Activated naive CD8-positive, alpha-beta T cell treated with anti-CD3 and anti-CD28 coated beads, Interleukin-2, amount 10 ng/mL, durations not matched to agents 7 days and 5 days (primary cell): ENCODE measurements around the gene FAM98B. TPM values are rescaled to one million over a fixed set of nuclear protein-coding genes. Genes with fewer than 3 reads are reported as not detected.
"Not testable (repeated sequence)": the region's sequence is repeated elsewhere in the genome, so short reads cannot be mapped to it uniquely, and the experiment has no call there.

ENCODE experiments used
- ATAC-seq: fragments of 150-1000 bp; cut with Tn5 transposase; one replicate; pipeline ENCODE4 v1.10.0; 2021; ENCODE audit warnings: low read depth, moderate library complexity
- POLR2A ChIA-PET: fragments of 350-600 bp; sonication (Branson Sonifier 250); formaldehyde crosslinking; loops from one replicate; lab custom pipeline; 2021; ENCODE audit warnings: antibody characterized with exemption; lab: Charles Lee
- DNase-seq: peaks from one replicate; pipeline ENCODE4 v3.0.0; 2021
- H3K27ac Mint-ChIP-seq: one replicate; pipeline ENCODE4 v1.8.0; 2022; ENCODE audit warnings: mild to moderate bottlenecking, mixed read lengths
- H3K27me3 Mint-ChIP-seq: one replicate; pipeline ENCODE4 v1.8.0; 2022; ENCODE audit warnings: mild to moderate bottlenecking, moderate library complexity, mixed read lengths
- H3K36me3 Mint-ChIP-seq: one replicate; pipeline ENCODE4 v1.8.0; 2021; ENCODE audit warnings: mild to moderate bottlenecking, mixed read lengths
- H3K4me1 Mint-ChIP-seq: one replicate; pipeline ENCODE4 v1.8.0; 2021; ENCODE audit warnings: mixed read lengths
- H3K4me3 Mint-ChIP-seq: one replicate; pipeline ENCODE4 v1.8.0; 2022; ENCODE audit warnings: mild to moderate bottlenecking, moderate library complexity, mixed read lengths
- H3K9me3 Mint-ChIP-seq: one replicate; pipeline ENCODE4 v1.8.0; 2021; ENCODE audit warnings: mixed read lengths
- total RNA-seq, 2 experiments: library from RNA; stranded (reverse); gene quantifications; one replicate each; pipeline ENCODE4 v1.2.3, GENCODE V29; 2021

The FAM98B gene
- 10 to 100 TPM; 24.1 to 34.6 TPM for total RNA-seq

GRCh38 chr15:38453971-38454695 lies at the start of gene FAM98B:
Gene FAM98B (plus strand): TSS chr15:38454127. CDS start chr15:38454162, 35 bp downstream.
- H3K4me3 Mint-ChIP-seq: peak within 1 kb of the TSS; percentile 89
- peak; percentile 86 for ATAC-seq
- no peaks in the 10 kb centered on the region for H3K9me3 Mint-ChIP-seq
- H3K27ac Mint-ChIP-seq: peak within 1 kb of the TSS; percentile 91
- peaks cover 17% of the 10 kb centered on the region for H3K4me1 Mint-ChIP-seq
- peaks cover 22% of the 10 kb centered on the region for H3K27me3 Mint-ChIP-seq
- DNase-seq: peak; percentile 95
- POLR2A ChIA-PET: interaction anchor here (0.7 to 2.5 kb wide), 17 partner anchors 14 to 247 kb away, joined by 3 to 19 read pairs (median 5); no protein-coding TSS in a partner anchor
- H3K36me3 Mint-ChIP-seq: peaks cover 3% of the 10 kb centered on the region

GRCh38 chr15:38406436-38406835 lies 47.5 kb upstream of the FAM98B start:
- Mint-ChIP-seq H3K9me3 (no peaks in the 10 kb centered on the region), H3K27me3 (peaks cover 16% of the 10 kb centered on the region), H3K4me1 (no peaks in the 10 kb centered on the region), H3K36me3 (no peaks in the 10 kb centered on the region), H3K4me3 (no peak overlapping the region), H3K27ac (no peak overlapping the region)
- ATAC-seq (no peak), DNase-seq (no peak)
- POLR2A ChIA-PET: no interaction called here

- H3K36me3 Mint-ChIP-seq: no peaks in the 10 kb centered on the region
- H3K4me3 Mint-ChIP-seq: no peak overlapping the region
- H3K4me1 Mint-ChIP-seq: no peaks in the 10 kb centered on the region
- POLR2A ChIA-PET: no interaction called here
- ATAC-seq (no peak), DNase-seq (no peak)
- no peaks in the 10 kb centered on the region for H3K9me3 Mint-ChIP-seq
- H3K27ac Mint-ChIP-seq: no peak overlapping the region
- peaks cover 29% of the 10 kb centered on the region for H3K27me3 Mint-ChIP-seq
Observed at GRCh38 chr15:38408576-38408975, 45.4 kb upstream of the FAM98B start.

- Mint-ChIP-seq H3K27me3 (peaks cover 37% of the 10 kb centered on the region), H3K4me3 (no peak overlapping the region), H3K36me3 (no peaks in the 10 kb centered on the region), H3K27ac (no peak overlapping the region), H3K9me3 (no peaks in the 10 kb centered on the region), H3K4me1 (no peaks in the 10 kb centered on the region)
- ATAC-seq (no peak), DNase-seq (no peak)
- POLR2A ChIA-PET: no interaction called here
Observed at GRCh38 chr15:38411902-38412301, 42.0 kb upstream of the FAM98B start.

GRCh38 chr15:38412466-38412865 lies 41.5 kb upstream of the FAM98B start:
- H3K27me3 Mint-ChIP-seq: peaks cover 39% of the 10 kb centered on the region
- no peaks in the 10 kb centered on the region for H3K4me1 Mint-ChIP-seq
- H3K36me3 Mint-ChIP-seq: no peaks in the 10 kb centered on the region
- no peaks in the 10 kb centered on the region for H3K9me3 Mint-ChIP-seq
- no peak overlapping the region for H3K4me3 Mint-ChIP-seq
- ATAC-seq (no peak), DNase-seq (no peak)
- H3K27ac Mint-ChIP-seq: no peak overlapping the region
- POLR2A ChIA-PET: no interaction called here

GRCh38 chr15:38414357-38414756 lies 39.6 kb upstream of the FAM98B start:
- Mint-ChIP-seq H3K9me3 (no peaks in the 10 kb centered on the region), H3K27ac (no peak overlapping the region), H3K4me3 (no peak overlapping the region), H3K4me1 (no peaks in the 10 kb centered on the region), H3K27me3 (peaks cover 38% of the 10 kb centered on the region), H3K36me3 (no peaks in the 10 kb centered on the region)
- POLR2A ChIA-PET: no interaction called here
- no peak for ATAC-seq
- no peak for DNase-seq

GRCh38 chr15:38421069-38421690 lies 32.7 kb upstream of the FAM98B start:
- Mint-ChIP-seq H3K4me3 (no peak overlapping the region), H3K27me3 (peaks cover 44% of the 10 kb centered on the region), H3K27ac (no peak overlapping the region), H3K36me3 (no peaks in the 10 kb centered on the region), H3K9me3 (no peaks in the 10 kb centered on the region), H3K4me1 (no peaks in the 10 kb centered on the region)
- DNase-seq (no peak), ATAC-seq (no peak)
- POLR2A ChIA-PET: no interaction called here

- Mint-ChIP-seq H3K4me3 (no peak overlapping the region), H3K4me1 (no peaks in the 10 kb centered on the region), H3K9me3 (no peaks in the 10 kb centered on the region), H3K27ac (no peak overlapping the region), H3K36me3 (no peaks in the 10 kb centered on the region), H3K27me3 (peaks cover 39% of the 10 kb centered on the region)
- POLR2A ChIA-PET: interaction anchor here (0.6 kb wide), 1 partner anchor 1321 kb away, joined by 4 read pairs; no protein-coding TSS in a partner anchor
- DNase-seq (no peak), ATAC-seq (no peak)
Observed at GRCh38 chr15:38424101-38424552, 29.8 kb upstream of the FAM98B start.

- H3K4me3 Mint-ChIP-seq: no peak overlapping the region
- no peaks in the 10 kb centered on the region for H3K36me3 Mint-ChIP-seq
- POLR2A ChIA-PET: interaction anchor here (0.7 kb wide), 1 partner anchor 572 kb away, joined by 3 read pairs; no protein-coding TSS in a partner anchor
- no peak for ATAC-seq
- DNase-seq: no peak
- H3K4me1 Mint-ChIP-seq: no peaks in the 10 kb centered on the region
- peaks cover 36% of the 10 kb centered on the region for H3K27me3 Mint-ChIP-seq
- no peaks in the 10 kb centered on the region for H3K9me3 Mint-ChIP-seq
- H3K27ac Mint-ChIP-seq: no peak overlapping the region
Observed at GRCh38 chr15:38425269-38425668, 28.7 kb upstream of the FAM98B start.

- POLR2A ChIA-PET: no interaction called here
- DNase-seq: no peak
- no peaks in the 10 kb centered on the region for H3K4me1 Mint-ChIP-seq
- H3K36me3 Mint-ChIP-seq: no peaks in the 10 kb centered on the region
- peaks cover 36% of the 10 kb centered on the region for H3K27me3 Mint-ChIP-seq
- ATAC-seq: peak; percentile 45
- H3K9me3 Mint-ChIP-seq: no peaks in the 10 kb centered on the region
- no peak overlapping the region for H3K4me3 Mint-ChIP-seq
- no peak overlapping the region for H3K27ac Mint-ChIP-seq
Observed at GRCh38 chr15:38427380-38427779, 26.5 kb upstream of the FAM98B start.

GRCh38 chr15:38430106-38430760 lies 23.7 kb upstream of the FAM98B start:
- DNase-seq (no peak), ATAC-seq (no peak)
- POLR2A ChIA-PET: no interaction called here
- Mint-ChIP-seq H3K36me3 (no peaks in the 10 kb centered on the region), H3K4me3 (no peak overlapping the region), H3K4me1 (no peaks in the 10 kb centered on the region), H3K27me3 (peaks cover 39% of the 10 kb centered on the region), H3K9me3 (no peaks in the 10 kb centered on the region), H3K27ac (no peak overlapping the region)

- POLR2A ChIA-PET: no interaction called here
- ATAC-seq: no peak
- peaks cover 52% of the 10 kb centered on the region for H3K27me3 Mint-ChIP-seq
- H3K4me3 Mint-ChIP-seq: no peak overlapping the region
- no peak for DNase-seq
- no peak overlapping the region for H3K27ac Mint-ChIP-seq
- peaks cover 7% of the 10 kb centered on the region for H3K4me1 Mint-ChIP-seq
- H3K9me3 Mint-ChIP-seq: no peaks in the 10 kb centered on the region
- no peaks in the 10 kb centered on the region for H3K36me3 Mint-ChIP-seq
Observed at GRCh38 chr15:38436993-38437392, 16.9 kb upstream of the FAM98B start.

- H3K27ac Mint-ChIP-seq, H3K36me3 Mint-ChIP-seq, H3K4me3 Mint-ChIP-seq, POLR2A ChIA-PET, DNase-seq, ATAC-seq, H3K4me1 Mint-ChIP-seq, H3K9me3 Mint-ChIP-seq: not testable (repeated sequence)
- H3K27me3 Mint-ChIP-seq: peaks cover 48% of the 10 kb centered on the region
Observed at GRCh38 chr15:38437603-38438002, 16.3 kb upstream of the FAM98B start.
